CD1c-positive myeloid dendritic cell (primary cell): ENCODE data around the gene ZAR1L.
A peak's percentile ranks its signal among the peaks of the same experiment; 100 is the strongest.
"Not testable (repeated sequence)": the region's sequence is repeated elsewhere in the genome, so short reads cannot be mapped to it uniquely, and the experiment has no call there.

Experiments used
- DNase-seq: peaks from one replicate; pipeline ENCODE4 v3.0.0-alpha.2; 2016; ENCODE audit errors: extremely low spot score

ZAR1L gene, protein sequence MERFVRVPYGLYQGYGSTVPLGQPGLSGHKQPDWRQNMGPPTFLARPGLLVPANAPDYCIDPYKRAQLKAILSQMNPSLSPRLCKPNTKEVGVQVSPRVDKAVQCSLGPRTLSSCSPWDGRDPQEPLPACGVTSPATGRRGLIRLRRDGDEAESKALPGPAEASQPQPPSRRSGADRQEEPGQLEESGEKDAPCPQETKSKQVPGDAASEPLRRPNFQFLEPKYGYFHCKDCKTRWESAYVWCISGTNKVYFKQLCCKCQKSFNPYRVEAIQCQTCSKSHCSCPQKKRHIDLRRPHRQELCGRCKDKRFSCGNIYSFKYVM

DNA sequence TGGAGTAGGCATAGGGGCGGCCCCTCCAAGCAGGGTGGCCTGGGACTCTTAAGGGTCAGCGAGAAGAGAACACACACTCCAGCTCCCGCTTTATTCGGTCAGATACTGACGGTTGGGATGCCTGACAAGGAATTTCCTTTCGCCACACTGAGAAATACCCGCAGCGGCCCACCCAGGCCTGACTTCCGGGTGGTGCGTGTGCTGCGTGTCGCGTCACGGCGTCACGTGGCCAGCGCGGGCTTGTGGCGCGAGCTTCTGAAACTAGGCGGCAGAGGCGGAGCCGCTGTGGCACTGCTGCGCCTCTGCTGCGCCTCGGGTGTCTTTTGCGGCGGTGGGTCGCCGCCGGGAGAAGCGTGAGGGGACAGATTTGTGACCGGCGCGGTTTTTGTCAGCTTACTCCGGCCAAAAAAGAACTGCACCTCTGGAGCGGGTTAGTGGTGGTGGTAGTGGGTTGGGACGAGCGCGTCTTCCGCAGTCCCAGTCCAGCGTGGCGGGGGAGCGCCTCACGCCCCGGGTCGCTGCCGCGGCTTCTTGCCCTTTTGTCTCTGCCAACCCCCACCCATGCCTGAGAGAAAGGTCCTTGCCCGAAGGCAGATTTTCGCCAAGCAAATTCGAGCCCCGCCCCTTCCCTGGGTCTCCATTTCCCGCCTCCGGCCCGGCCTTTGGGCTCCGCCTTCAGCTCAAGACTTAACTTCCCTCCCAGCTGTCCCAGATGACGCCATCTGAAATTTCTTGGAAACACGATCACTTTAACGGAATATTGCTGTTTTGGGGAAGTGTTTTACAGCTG, at the start of gene ZAR1L, which contains the start of gene BRCA2:
ZAR1L (minus strand) TSS at position 126 of the 790 bp plus-strand sequence. CDS start 3,438 bp downstream, outside the sequence.
BRCA2 (plus strand) TSS at position 271 of the 790 bp plus-strand sequence. CDS start 953 bp downstream, outside the sequence.
- DNase-seq, result peak; percentile 98

DNA sequence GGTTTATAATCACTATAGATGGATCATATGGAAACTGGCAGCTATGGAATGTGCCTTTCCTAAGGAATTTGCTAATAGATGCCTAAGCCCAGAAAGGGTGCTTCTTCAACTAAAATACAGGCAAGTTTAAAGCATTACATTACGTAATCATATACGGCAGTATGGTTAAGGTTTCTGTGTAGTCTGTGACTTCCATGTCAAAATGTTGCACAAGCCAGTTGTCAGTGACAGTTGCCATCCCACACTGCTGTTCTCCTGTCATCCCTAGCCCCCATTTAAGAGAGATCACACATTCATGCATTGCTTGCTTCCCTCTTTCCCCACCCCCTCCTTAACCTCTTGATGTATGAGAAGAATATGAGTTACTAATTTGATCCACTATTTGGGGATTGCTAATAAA, 47.4 kb upstream of the ZAR1L start:
- DNase-seq, result peak; percentile 8

DNA sequence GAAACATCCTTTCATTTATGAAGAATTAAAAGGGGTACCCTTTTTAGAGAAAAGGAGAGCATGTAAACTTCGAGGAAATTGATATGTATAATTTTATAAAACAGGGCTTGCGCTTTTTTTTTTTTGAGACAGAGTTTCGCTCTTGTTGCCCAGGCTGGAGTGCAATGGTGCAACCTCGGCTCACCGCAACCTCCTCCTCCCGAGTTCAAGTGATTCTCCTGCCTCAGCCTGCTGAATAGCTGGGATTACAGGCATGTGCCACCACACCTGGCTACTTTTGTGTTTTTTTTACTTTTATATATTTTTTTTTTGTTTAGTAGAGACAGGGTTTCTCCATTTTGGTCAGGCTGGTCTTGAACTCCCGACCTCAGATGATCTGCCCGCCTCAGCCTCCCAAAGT, 40.8 kb upstream of the ZAR1L start:
- DNase-seq, result not testable (repeated sequence)

DNA sequence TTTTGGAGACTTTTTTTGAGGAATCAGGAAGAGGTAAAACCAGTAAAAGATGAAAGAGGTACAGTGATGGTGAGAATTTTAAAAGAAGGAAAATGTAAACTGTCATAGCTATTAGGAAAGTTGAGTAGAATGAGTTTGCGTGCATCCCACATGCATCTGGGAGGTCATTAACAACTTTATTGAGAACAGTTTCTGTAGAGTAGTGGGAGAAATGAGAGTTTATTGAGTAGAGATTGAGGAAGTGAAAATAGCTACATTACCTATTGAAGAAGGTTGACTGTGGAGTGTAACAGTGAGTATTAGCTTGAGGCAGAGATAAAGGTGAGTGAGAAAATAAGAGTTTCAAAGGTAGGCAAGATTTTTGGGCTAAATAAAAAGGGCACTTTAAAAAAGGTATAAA, 38.9 kb upstream of the ZAR1L start:
- DNase-seq, result no peak

DNA sequence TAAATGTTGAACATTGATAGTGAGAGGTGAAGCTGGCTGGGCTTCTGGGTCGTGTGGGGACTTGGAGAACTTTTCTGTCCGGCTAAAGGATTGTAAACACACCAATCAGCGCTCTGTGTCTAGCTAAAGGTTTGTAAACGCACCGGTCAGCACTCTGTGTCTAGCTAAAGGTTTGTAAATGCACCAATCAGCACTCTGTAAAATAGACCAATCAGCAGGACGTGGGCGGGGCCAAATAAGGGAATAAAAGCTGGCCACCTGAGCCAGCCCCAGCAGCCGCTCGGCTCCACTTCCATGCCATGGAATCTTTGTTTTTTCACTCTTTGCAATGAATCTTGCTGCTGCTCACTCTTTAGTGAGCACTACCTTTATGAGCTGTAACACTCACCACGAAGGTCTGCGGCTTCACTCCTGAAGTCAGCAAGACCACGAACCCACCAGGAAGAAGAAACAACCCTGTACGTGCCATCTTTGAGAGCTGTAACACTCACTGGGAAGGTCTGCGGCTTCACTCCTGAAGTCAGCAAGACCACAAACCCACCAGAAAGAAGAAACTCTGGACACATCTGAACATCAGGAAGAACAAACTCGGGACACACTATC, 35.8 kb upstream of the ZAR1L start:
- not testable (repeated sequence) for DNase-seq

DNA sequence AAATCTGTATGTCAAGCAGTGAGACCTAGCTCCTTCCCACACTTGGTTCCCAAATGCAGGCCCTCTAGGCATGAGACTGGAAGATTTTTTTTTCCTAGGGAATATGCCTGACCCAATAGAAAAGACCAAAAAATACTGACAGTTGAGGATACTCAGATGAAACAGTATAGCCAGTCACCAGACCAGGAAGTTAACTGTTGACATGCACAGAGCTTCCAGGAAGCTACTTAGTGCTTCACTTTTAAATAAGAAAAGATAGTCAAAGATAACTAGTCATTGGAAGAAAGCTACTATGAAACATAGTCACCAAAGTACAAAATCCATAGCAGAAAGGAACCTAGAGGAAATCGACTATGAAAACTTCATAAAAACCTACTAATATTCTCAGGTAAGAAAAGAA, 32.5 kb upstream of the ZAR1L start:
- no peak for DNase-seq

DNA sequence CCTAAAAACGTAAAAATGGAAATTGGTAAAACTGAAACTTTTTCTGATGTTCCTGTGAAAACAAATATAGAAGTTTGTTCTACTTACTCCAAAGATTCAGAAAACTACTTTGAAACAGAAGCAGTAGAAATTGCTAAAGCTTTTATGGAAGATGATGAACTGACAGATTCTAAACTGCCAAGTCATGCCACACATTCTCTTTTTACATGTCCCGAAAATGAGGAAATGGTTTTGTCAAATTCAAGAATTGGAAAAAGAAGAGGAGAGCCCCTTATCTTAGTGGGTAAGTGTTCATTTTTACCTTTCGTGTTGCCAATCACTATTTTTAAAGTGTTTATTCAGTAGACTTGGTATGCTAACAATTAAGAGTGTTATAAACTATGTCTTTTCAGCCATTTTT, 25.8 kb upstream of the ZAR1L start:
- peak; percentile 55 for DNase-seq

DNA sequence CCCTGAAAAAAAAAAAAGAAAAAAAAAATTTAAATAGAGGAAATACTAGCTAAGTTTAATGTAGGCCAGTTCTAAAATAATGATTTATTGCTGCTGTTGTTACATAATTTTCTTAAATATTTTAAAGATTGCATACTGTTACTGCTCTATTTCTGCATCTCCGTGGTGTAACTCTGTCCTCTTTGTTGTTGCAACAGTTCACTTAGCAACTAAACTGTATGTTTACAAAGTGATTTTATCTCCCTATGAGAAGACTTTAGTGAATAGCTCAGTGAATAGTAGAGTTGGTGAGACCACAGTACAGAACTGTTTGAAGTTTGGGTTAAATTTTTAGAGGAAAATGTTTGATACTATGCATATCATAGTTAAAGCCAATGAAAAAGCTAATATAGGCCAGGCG, 19.5 kb upstream of the ZAR1L start:
- DNase-seq, result peak; percentile 7

DNA sequence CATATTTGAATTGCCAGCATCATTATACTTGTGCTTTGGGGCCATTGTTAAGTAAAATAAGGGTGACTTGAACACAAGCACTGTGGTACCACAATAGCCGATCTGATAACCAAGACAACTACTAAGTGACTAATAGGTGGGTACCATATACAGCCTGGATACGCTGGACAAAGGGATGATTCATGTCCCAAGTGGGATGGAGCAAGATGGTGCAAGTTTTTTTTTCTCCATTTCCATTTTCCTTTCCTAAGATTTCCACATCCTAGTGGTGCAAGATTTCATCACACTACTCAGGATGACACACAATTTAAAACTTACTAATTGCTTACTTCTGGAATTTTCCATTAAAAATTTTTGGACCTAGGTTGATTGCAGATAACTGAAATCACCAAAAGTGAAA, 15.3 kb upstream of the ZAR1L start:
- DNase-seq, result no peak

DNA sequence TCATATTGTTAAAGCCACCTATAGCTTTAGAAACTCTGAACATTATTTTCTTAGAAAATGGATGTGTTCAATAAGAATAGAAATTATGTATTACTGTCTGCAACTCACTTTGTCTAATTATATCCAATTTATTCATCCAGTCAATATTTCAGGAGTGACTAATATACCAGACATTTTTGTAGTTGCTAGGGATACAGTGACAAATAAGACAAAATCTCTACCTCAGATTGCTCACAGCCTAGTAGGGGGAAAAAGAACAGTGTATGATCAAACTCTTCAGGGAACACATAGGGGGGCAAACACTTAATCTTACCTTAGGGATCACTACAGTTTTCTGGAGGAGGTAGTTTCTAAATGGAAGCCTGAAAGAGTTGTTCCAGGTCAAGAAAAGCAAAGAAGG, 8.7 kb upstream of the ZAR1L start:
- DNase-seq, result no peak

DNA sequence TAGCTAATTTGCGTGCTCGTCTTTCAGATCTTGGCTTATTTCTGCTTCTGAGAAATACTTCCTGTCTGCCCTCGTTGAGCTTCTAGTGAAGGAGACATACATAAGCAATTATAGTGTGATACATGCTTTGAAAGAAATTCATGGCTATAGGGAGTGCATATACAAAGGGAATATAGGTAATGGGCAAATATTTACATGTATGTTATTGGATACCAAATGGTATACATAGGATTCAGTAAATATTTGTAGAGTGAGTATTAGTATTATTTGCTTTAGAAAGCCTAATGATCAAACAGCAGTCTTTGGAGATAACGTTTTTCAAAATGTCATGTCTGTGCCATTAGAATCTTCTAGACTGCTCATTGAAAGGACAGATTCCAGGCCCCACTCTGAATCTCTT, 5.4 kb upstream of the ZAR1L start:
- no peak for DNase-seq

DNA sequence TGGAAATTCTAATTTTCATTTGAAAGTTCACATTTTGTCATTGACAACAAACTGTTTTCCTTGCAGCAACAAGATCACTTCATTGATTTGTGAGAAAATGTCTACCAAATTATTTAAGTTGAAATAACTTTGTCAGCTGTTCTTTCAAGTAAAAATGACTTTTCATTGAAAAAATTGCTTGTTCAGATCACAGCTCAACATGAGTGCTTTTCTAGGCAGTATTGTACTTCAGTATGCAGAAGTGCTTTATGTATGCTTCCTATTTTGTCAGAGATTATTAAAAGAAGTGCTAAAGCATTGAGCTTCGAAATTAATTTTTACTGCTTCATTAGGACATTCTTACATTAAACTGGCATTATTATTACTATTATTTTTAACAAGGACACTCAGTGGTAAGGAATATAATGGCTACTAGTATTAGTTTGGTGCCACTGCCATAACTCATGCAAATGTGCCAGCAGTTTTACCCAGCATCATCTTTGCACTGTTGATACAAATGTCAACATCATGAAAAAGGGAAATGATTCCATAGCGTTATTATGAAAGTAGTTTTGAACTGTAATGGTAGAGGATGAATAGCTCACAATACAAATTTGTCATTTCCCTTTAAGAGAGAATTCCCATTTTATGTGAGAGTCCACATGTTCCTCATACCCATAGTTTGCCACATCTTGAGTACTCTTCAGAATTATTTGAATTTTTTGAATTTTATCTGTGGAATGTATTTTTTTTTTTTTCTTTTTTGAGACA, 2.7 kb upstream of the ZAR1L start:
- peak; percentile 86 for DNase-seq

DNA sequence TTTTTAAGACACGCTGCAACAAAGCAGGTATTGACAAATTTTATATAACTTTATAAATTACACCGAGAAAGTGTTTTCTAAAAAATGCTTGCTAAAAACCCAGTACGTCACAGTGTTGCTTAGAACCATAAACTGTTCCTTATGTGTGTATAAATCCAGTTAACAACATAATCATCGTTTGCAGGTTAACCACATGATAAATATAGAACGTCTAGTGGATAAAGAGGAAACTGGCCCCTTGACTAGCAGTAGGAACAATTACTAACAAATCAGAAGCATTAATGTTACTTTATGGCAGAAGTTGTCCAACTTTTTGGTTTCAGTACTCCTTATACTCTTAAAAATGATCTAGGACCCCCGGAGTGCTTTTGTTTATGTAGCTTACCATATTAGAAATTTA, 1.3 kb upstream of the ZAR1L start:
- peak; percentile 72 for DNase-seq

DNA sequence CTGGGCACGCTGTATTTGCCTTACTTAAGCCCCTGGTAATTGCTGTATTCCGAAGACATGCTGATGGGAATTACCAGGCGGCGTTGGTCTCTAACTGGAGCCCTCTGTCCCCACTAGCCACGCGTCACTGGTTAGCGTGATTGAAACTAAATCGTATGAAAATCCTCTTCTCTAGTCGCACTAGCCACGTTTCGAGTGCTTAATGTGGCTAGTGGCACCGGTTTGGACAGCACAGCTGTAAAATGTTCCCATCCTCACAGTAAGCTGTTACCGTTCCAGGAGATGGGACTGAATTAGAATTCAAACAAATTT, 821 bp upstream of the ZAR1L start:
- no peak for DNase-seq

DNA sequence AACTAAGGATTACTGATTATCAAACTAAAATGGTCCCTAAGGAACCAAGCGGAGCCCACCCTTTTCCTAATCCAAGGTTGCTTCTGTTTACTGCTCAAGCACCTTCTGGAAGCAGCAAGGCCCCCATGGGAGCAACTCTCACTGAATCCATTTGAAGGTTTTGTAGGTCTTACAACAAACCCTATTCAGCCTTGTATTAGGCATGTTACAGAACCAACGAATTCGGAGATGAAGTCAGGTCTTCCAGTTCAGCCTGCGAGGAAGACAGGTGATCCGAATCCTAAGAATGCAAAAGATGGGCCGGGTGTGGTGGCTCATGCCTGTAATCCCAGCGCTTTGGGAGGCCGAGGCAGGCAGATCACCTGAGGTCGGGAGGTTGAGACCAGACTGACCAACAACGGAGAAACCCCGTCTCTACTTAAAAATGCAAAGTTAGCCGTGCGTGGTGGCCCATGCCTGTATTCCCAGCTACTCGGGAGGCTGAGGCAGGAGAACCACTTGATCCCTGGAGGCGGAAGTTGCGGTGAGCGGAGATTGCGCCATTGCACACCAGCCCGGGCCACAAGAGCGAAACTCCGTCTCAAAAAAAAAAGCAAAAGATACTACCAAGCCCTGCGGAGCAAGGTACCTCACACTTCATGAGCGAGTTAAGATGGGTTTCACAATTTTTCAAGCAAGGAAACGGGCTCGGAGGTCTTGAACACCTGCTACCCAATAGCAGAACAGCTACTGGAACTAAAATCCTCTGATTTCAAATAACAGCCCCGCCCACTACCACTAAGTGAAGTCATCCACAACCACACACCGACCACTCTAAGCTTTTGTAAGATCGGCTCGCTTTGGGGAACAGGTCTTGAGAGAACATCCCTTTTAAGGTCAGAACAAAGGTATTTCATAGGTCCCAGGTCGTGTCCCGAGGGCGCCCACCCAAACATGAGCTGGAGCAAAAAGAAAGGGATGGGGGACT, 609 bp downstream of the ZAR1L start:
- peak; percentile 89 for DNase-seq

DNA sequence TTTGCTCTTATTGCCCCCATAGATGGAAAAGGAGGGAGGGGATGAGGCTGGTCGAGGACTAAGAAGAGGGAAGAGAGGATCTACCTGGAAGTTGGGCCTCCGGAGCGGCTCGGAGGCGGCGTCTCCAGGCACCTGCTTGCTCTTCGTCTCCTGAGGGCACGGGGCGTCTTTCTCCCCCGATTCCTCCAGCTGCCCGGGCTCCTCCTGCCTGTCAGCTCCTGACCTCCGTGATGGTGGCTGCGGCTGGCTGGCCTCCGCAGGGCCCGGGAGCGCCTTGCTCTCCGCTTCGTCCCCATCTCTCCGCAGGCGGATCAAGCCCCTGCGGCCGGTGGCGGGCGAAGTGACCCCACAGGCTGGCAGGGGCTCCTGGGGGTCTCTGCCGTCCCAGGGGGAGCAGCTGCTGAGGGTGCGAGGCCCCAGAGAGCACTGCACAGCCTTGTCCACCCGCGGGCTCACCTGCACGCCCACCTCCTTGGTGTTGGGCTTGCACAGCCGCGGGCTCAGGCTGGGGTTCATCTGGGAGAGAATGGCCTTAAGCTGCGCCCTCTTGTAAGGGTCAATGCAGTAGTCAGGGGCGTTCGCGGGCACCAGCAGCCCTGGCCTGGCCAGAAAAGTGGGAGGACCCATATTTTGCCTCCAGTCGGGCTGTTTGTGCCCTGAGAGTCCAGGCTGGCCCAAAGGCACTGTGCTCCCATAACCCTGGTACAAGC, 3.8 kb downstream of the ZAR1L start:
- DNase-seq, result no peak

DNA sequence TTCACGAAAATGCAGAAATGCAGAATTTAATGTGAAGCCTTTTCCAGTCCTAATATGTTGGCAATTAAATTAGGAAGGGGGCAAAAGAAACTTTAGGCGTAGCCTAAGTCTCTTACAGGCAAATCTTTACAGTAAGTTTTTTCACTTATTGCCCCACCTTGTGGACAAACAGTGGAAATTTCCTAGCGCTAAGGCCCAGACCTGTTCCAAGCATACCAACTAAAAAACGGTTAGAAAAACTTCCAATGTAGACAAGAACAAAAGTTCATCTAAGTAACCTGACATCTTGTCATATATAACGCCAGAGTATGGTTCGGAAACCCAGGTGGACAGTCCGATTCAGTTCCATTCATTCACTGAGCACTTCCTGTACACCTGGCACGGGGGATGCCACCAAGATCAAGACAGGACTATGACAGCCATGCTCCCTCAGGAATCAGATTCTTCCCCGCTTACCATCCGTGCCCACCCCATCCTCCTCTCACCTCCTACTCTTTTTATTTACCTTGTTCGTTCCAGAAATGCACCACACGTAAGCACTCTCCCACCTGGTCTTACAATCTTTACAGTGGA, 4.9 kb downstream of the ZAR1L start:
- peak; percentile 63 for DNase-seq

DNA sequence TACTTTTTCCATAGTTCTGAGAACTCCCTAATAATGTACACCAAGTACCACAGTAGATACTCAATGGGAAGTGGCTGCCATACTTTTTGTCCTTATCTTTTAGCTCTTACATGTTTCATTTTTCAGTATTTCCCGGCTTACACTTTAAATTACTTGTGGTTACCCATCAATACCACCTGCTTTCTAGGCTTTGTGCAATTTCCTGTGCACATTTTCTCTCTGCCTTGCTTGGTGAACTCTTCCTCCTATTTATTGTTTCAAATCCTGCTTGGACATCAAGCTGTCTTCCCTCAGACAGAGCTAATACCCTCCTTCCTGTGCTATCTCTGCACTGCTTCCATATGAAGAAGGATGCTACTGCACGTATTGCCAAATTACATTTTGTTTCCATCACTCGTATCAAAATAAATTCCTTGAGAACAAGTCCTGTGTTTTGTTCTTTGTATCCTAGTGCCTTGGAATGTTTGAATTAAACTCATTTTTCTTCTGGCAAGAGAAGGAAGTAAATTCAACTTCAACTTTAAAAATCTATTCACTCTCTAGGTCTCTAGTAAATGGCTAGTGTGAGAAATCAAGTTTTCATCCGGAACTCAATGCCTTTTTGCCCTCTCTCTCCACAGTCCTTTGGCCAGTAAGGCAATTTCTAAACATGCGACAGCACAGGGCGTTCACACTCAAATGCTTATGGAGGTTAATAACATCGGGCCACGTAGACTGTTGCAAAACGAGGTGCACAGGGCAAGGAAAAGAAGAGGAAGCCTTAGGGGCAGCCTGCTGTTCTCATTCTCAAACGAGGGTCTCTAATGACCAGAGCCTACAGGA, 5.6 kb downstream of the ZAR1L start:
- no peak for DNase-seq

DNA sequence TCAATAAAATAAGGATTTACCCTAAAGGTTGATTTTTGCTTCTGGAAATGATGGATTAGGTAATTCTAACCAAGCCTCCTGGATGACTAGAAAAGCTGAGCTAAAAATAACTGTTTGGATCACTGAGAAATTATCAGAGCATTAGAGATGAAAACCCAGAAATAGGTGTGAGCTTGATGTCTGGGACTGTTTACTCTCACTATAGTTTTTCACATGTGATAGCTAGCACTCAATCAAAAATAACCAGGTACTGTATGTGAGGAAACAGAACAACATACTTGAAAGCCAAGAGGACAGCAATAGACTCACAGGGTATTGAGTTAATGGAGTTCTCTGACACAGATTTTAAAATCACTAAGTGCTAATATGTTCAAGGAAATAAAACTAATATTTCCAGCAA, 9.5 kb downstream of the ZAR1L start:
- no peak for DNase-seq
